Testis (tissue), 2 donors: Measurements from ENCODE around the gene TSPAN32.

ENCODE experiments used
- CTCF ChIP-seq, 3 experiments: fragments of 450-650 bp in 2 of 3; fragments of 200-600 bp in 1 of 3; sonication (generic) in 1 of 3; IDR thresholded peaks; one replicate each; pipeline ENCODE4 v1.5.1; 2016 to 2019; ENCODE audit warnings: antibody characterized with exemption in 3 of 3, mild to moderate bottlenecking in 2 of 3, moderate library complexity in 1 of 3
- POLR2A ChIP-seq: fragments of 450-650 bp; IDR thresholded peaks from one replicate; pipeline ENCODE4 v1.6.1; 2017; ENCODE audit warnings: antibody characterized with exemption, mild to moderate bottlenecking, moderate library complexity

DNA sequence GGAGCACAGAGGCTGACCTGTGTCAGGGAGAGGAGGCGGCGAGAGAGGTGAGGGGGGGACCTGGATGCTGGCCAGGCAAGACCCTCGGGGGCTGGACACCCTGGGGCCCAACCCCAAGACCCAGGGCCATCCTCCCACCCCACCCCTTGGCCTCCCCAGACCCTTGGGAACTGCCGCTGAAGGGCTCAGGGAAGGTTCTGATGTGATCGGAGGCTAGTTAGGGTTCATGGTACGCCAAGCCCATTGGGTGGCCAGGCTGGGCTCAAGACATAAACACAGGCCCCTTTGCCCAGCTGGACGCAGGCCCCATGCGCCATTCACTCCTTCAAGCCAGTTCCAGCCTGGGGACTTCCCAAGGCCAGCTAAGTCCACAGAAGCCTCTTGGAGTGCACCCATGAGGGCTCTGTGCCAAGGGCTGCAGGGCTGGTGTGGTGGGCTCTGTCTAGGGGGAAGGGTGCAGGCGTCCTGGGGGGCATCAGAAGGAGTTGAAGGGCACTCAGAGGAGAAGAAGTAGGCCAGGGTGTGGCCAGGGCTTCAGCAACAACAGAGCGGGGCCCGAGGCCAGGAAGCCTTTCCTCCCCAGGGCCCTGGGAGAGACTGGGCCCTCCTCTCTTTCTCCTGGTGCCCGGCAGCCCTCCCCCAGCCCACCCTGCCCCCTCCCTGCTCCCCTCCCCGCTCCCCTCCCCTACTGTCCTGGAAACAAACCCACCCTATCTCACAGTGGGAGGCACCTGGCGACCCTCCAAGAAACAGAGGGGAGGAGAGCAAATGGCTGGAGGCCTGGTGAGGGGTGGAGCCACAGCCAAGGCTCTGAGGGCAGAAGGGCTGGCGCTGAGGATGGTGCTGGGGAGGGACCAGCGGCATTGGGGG lies 12.9 kb downstream of the TSPAN32 start:
- no peak for TF ChIP-seq POLR2A
- TF ChIP-seq CTCF (IDR thresholded peaks at IDR 0.05) = no peak
